Adrenal gland (tissue), 12 donors: ENCODE data around the gene COCH. TPM values are rescaled to one million over a fixed set of nuclear protein-coding genes. Genes with fewer than 3 reads are reported as not detected.

Experiments
- DNase-seq, 7 donors: peaks; one replicate each; pipeline ENCODE4 v3.0.0-alpha.2; 2019 to 2020
- H3K27ac ChIP-seq, 5 donors: fragments of 200-600 bp; sonication (generic) in 4 of 5; 1 replicate in 3 of 5; 2 replicates in 2 of 5; pipeline versions ENCODE4 v1.5.1 to v1.8.0; 2016 to 2020; ENCODE audit warnings: mild to moderate bottlenecking in 1 of 5
- H3K27me3 ChIP-seq: fragments of 200-600 bp; 2 replicates; pipeline ENCODE4 v1.8.0; 2021
- H3K36me3 ChIP-seq, 2 donors: fragments of 200-600 bp; replicated peaks in 1 of 2; 1 replicate in 1 of 2; 2 replicates in 1 of 2; pipeline versions ENCODE4 v1.5.1 to v1.8.0; 2018 to 2022
- H3K4me1 ChIP-seq, 2 donors: fragments of 200-600 bp; replicated peaks in 1 of 2; 1 replicate in 1 of 2; 2 replicates in 1 of 2; pipeline versions ENCODE4 v1.5.1 to v1.8.0; 2018 to 2021
- H3K4me3 ChIP-seq, 4 donors: fragments of 200-600 bp; sonication (generic) in 3 of 4; one replicate each; pipeline ENCODE4 v1.5.1; 2016 to 2018
- H3K9me3 ChIP-seq, 3 donors: fragments of 200-600 bp; sonication (generic) in 1 of 3; replicated peaks in 1 of 3; 1 replicate in 2 of 3; 2 replicates in 1 of 3; pipeline versions ENCODE4 v1.5.1 to v1.8.0; 2016 to 2021
- CTCF ChIP-seq, 6 experiments: fragments of 450-650 bp in 4 of 6; fragments of 200-600 bp in 2 of 6; sonication (generic) in 1 of 6; IDR thresholded peaks; 1 replicate in 5 of 6; 2 replicates in 1 of 6; pipeline versions ENCODE4 v1.5.1 to v1.8.0; 2016 to 2021; ENCODE audit warnings: antibody characterized with exemption in 6 of 6, mild to moderate bottlenecking in 2 of 6, moderate library complexity in 1 of 6
- POLR2A ChIP-seq, 2 donors: fragments of 450-650 bp; IDR thresholded peaks; one replicate each; pipeline ENCODE4 v1.6.1; 2017; ENCODE audit warnings: antibody characterized with exemption in 2 of 2, mild to moderate bottlenecking in 2 of 2, moderate library complexity in 1 of 2
- WGBS, 4 donors: extraction: QIAGEN DNeasy Blood & Tissue Kit in 2 of 4; methylation state at CpG; one replicate each; pipeline versions ENCODE4 v1.1.5 to v1.1.7; 2013 to 2017; 5-methylcytosine and 5-hydroxymethylcytosine counted together
- intact Hi-C, 2 donors: fragments of 100-400 bp; cut with DNase I; formaldehyde crosslinking; loops; one replicate each; pipeline versions ENCODE4 v1.14.1 to v1.15.0; 2022 to 2023
- polyA plus RNA-seq, 3 donors: library from polyadenylated mRNA; stranded (reverse); fragments of 200-250 nt in 2 of 3; fragments of 350-450 nt in 1 of 3; fragmentation: Illumina TruSeq in 1 of 3; extraction: RNeasy Lipid Tissue Mini Kit (QIAGEN cat#74804) in 1 of 3; gene quantifications; one replicate each; pipeline ENCODE4 v1.2.3, GENCODE V29; 2013 to 2014
- total RNA-seq, 9 donors: library from RNA; depleted of rRNA in 4 of 9; stranded (reverse); fragments of >200 nt in 4 of 9; fragments of 120-200 nt in 1 of 9; fragmentation: NEBNext Ultra II Directional in 1 of 9; extraction: Animal tissue kit (Norgen Biotek cat#: 25700) in 1 of 9; gene quantifications; one replicate each; pipeline versions ENCODE4 v1.1.0 to v1.2.4, GENCODE V29; 2013 to 2023
- donor health status: healthy with polysubstance abuse.
- donor health status: Bipolar disorder and iron deficiency.
- donor health status: DM: yes; HTN: yes; CAD: no.
- donor health status: DM: no; HTN: no; CAD: no.
- donor health status: DM: no; HTN: no; CAD: no.
- donor health status: DM: yes; HTN: yes; CAD: no.

COCH gene
- total and polyA plus RNA-seq, 12 donors: 0.42 to 8.4 (median 3.0) TPM

- no peaks in the 10 kb centered on the region for H3K36me3 ChIP-seq
- TF ChIP-seq POLR2A (IDR thresholded peaks at IDR 0.05) (no peak), CTCF (IDR thresholded peaks at IDR 0.05) (no peak)
- WGBS, 4 donors: 65 to 70% (median 68%) methylated on average over 2 of the region's 2 CpGs
- no peak overlapping the region for H3K4me3 ChIP-seq
- no peaks in the 10 kb centered on the region for H3K9me3 ChIP-seq
- intact Hi-C loops: no loop called here
- H3K4me1 ChIP-seq: peaks cover 6 to 7% of the 10 kb centered on the region in 2 donors
- peaks cover 16% of the 10 kb centered on the region for H3K27me3 ChIP-seq
- no peak overlapping the region for H3K27ac ChIP-seq
- no peak for DNase-seq
Observed at GRCh38 chr14:30869551-30870155, 4.7 kb upstream of the COCH start.

GRCh38 chr14:30872602-30873001 lies 1.8 kb upstream of the COCH start:
- DNase-seq: no peak
- Histone ChIP-seq H3K27me3 (peaks cover 24% of the 10 kb centered on the region), H3K9me3 (no peaks in the 10 kb centered on the region), H3K4me1 (peaks cover 14 to 19% of the 10 kb centered on the region in 2 donors), H3K4me3 (no peak overlapping the region), H3K27ac (no peak overlapping the region), H3K36me3 (no peaks in the 10 kb centered on the region)
- 75 to 91% (median 88%) methylated on average over 1 of the region's 1 CpG for WGBS, 4 donors
- no peak for TF ChIP-seq POLR2A (IDR thresholded peaks at IDR 0.05)
- no peak for TF ChIP-seq CTCF (IDR thresholded peaks at IDR 0.05)
- intact Hi-C loops: no loop called here

- intact Hi-C loops: no loop called here
- peak overlapping the region in 2 of 4 donors; percentile 33 to 72 for H3K4me3 ChIP-seq
- DNase-seq: no peak
- no peaks in the 10 kb centered on the region for H3K36me3 ChIP-seq
- peaks cover 24% of the 10 kb centered on the region for H3K27me3 ChIP-seq
- 77 to 89% (median 83%) methylated on average over 19 to 20 of the region's 20 CpGs for WGBS, 4 donors
- H3K27ac ChIP-seq: no peak overlapping the region
- no peaks in the 10 kb centered on the region for H3K9me3 ChIP-seq
- TF ChIP-seq POLR2A (IDR thresholded peaks at IDR 0.05) (no peak), CTCF (IDR thresholded peaks at IDR 0.05) (no peak)
- H3K4me1 ChIP-seq: peaks cover 14 to 19% of the 10 kb centered on the region in 2 donors
Observed at GRCh38 chr14:30873308-30874119, 845 bp upstream of the COCH start.

GRCh38 chr14:30874999-30875787 lies 834 bp downstream of the COCH start:
- no peak for DNase-seq
- 3 to 7% (median 4%) methylated on average over 10 to 48 of the region's 48 CpGs for WGBS, 4 donors
- intact Hi-C loops: no loop called here

More at GRCh38 chr14:30874999-30875787, 834 bp downstream of the COCH start:
- H3K9me3 ChIP-seq: no peaks in the 10 kb centered on the region
- TF ChIP-seq POLR2A (IDR thresholded peaks at IDR 0.05) (no peak), CTCF (IDR thresholded peaks at IDR 0.05) (no peak)
- H3K4me3 ChIP-seq: peak overlapping the region in 3 of 4 donors; percentile 11 to 72 (median 33)
- H3K27me3 ChIP-seq: peaks cover 24% of the 10 kb centered on the region
- H3K36me3 ChIP-seq: no peaks in the 10 kb centered on the region
- peaks cover 14 to 19% of the 10 kb centered on the region in 2 donors for H3K4me1 ChIP-seq
- no peak overlapping the region for H3K27ac ChIP-seq
